Measurements from ENCODE around the gene APBA2. TPM values are rescaled to one million over a fixed set of nuclear protein-coding genes. Genes with fewer than 3 reads are reported as not detected.

The APBA2 gene
- total RNA-seq, 1 experiment from 2014 or later: 11.2 TPM

- TF ChIP-seq ZNF425 (CRISPR knock-in tag; conservative IDR thresholded peaks at IDR 0.05): no peak
- no peak for TF ChIP-seq AR (CRISPR knock-in tag; IDR thresholded peaks at IDR 0.05)
- no peak for TF ChIP-seq NR2C2 (CRISPR knock-in tag; IDR thresholded peaks at IDR 0.05)
- TF ChIP-seq ERG (CRISPR knock-in tag; IDR thresholded peaks at IDR 0.05): no peak
These were observed 51.5 kb downstream of the APBA2 start (continued) for GRCh38 chr15:28937271-28937670.

- Mint-ChIP-seq H3K9me3 (peaks cover 16% of the 10 kb centered on the region), H3K27me3 (ENCODE audit: low read depth) (no peaks in the 10 kb centered on the region), H3K4me3 (no peak overlapping the region), H3K36me3 (peaks cover 17% of the 10 kb centered on the region), H3K27ac (no peak overlapping the region), H3K4me1 (peaks cover 2% of the 10 kb centered on the region; the same call in 1 of the 2 replicates)
- ATAC-seq (no peak), DNase-seq (ENCODE audit: low spot score) (no peak)
- TF ChIP-seq RORB (CRISPR knock-in tag; IDR thresholded peaks at IDR 0.05) (no peak), MAX (CRISPR knock-in tag; IDR thresholded peaks at IDR 0.05) (no peak), NR2C2 (CRISPR knock-in tag; IDR thresholded peaks at IDR 0.05) (no peak), NR3C1 (CRISPR knock-in tag; conservative IDR thresholded peaks at IDR 0.05; ENCODE audit: low read depth) (no peak)
- ChIA-PET CTCF (no interaction called here), POLR2A (no interaction called here)
These were observed 56.3 kb downstream of the APBA2 start for GRCh38 chr15:28942046-28942445.

- ChIA-PET CTCF (no interaction called here), POLR2A (no interaction called here)
- Mint-ChIP-seq H3K4me3 (no peak overlapping the region), H3K9me3 (peaks cover 16% of the 10 kb centered on the region), H3K27me3 (ENCODE audit: low read depth) (no peaks in the 10 kb centered on the region), H3K4me1 (no peaks in the 10 kb centered on the region), H3K27ac (no peak overlapping the region), H3K36me3 (peaks cover 17% of the 10 kb centered on the region)
- no peak for DNase-seq (ENCODE audit: low spot score)
- ATAC-seq: no peak
- TF ChIP-seq NFATC4 (CRISPR knock-in tag; IDR thresholded peaks at IDR 0.05) (no peak), PRRX2 (CRISPR knock-in tag; IDR thresholded peaks at IDR 0.05) (no peak), MLX (CRISPR knock-in tag; IDR thresholded peaks at IDR 0.05) (no peak), NFE2L1 (CRISPR knock-in tag; IDR thresholded peaks at IDR 0.05) (no peak), ZNF138 (CRISPR knock-in tag; conservative IDR thresholded peaks at IDR 0.05) (no peak), NFYB (CRISPR knock-in tag; conservative IDR thresholded peaks at IDR 0.05; ENCODE audit: low read depth) (no peak), ETV6 (CRISPR knock-in tag; IDR thresholded peaks at IDR 0.05) (no peak), ZNF317 (CRISPR knock-in tag; IDR thresholded peaks at IDR 0.05; ENCODE audit: borderline replicate concordance, low read depth) (no peak), ZMAT4 (CRISPR knock-in tag; IDR thresholded peaks at IDR 0.05) (no peak), ZSCAN18 (CRISPR knock-in tag; IDR thresholded peaks at IDR 0.05) (no peak), E2F1 (CRISPR knock-in tag; IDR thresholded peaks at IDR 0.05) (no peak), FOXP1 (CRISPR knock-in tag; IDR thresholded peaks at IDR 0.05; ENCODE audit: borderline replicate concordance) (no peak), ZNF416 (CRISPR knock-in tag; IDR thresholded peaks at IDR 0.05) (no peak), NR2C2 (CRISPR knock-in tag; IDR thresholded peaks at IDR 0.05) (no peak)
These were observed 56.8 kb downstream of the APBA2 start for GRCh38 chr15:28942571-28942970.
